Mesenchymal stem cell (in vitro differentiated cells and primary cell): ENCODE results near the gene MDM2.

Source experiments
- DNase-seq: peaks from one replicate; pipeline ENCODE4 v3.0.0-alpha.2; 2013
- H2AFZ ChIP-seq: one replicate; pipeline ENCODE4 v1.6.1; 2013; ENCODE audit warnings: low read depth, mild to moderate bottlenecking, control low read depth, inconsistent platforms, low read length, moderate library complexity
- H2AK5ac ChIP-seq: 2 replicates; pipeline ENCODE4 v1.6.1; 2013; ENCODE audit warnings: low read length, moderate library complexity, mild to moderate bottlenecking, inconsistent platforms; ENCODE audit not compliant: severe bottlenecking
- H2BK120ac ChIP-seq: one replicate; pipeline ENCODE4 v1.6.1; 2013; ENCODE audit warnings: low read depth, mild to moderate bottlenecking, inconsistent platforms, low read length, moderate library complexity
- H2BK12ac ChIP-seq, 2 experiments: one replicate each; pipeline ENCODE4 v1.6.1; 2013; ENCODE audit warnings: inconsistent platforms in 2 of 2, low read length in 2 of 2, mild to moderate bottlenecking in 2 of 2, moderate library complexity in 2 of 2, control low read depth in 1 of 2
- H2BK15ac ChIP-seq: one replicate; pipeline ENCODE4 v1.6.1; 2013; ENCODE audit warnings: mild to moderate bottlenecking, low read depth, inconsistent platforms; ENCODE audit not compliant: poor library complexity, severe bottlenecking
- H2BK5ac ChIP-seq: 2 replicates; pipeline ENCODE4 v1.6.1; 2013; ENCODE audit warnings: low read depth, mild to moderate bottlenecking, low read length, control low read depth, inconsistent platforms; ENCODE audit not compliant: poor library complexity, severe bottlenecking
- H3K14ac ChIP-seq, 2 experiments: one replicate each; pipeline ENCODE4 v1.6.1; 2013; ENCODE audit warnings: inconsistent platforms in 2 of 2, low read length in 2 of 2, control low read depth in 1 of 2, mild to moderate bottlenecking in 1 of 2, moderate library complexity in 1 of 2
- H3K18ac ChIP-seq, 2 experiments: one replicate each; pipeline ENCODE4 v1.6.1; 2013; ENCODE audit warnings: inconsistent platforms in 2 of 2, low read length in 2 of 2, control low read depth in 1 of 2, low read depth in 1 of 2, mild to moderate bottlenecking in 1 of 2
- H3K23ac ChIP-seq, 2 experiments: one replicate each; pipeline ENCODE4 v1.6.1; 2013; ENCODE audit warnings: inconsistent platforms in 2 of 2, low read length in 2 of 2, mild to moderate bottlenecking in 2 of 2, moderate library complexity in 2 of 2, control low read depth in 1 of 2
- H3K27ac ChIP-seq: 2 replicates; pipeline ENCODE4 v1.5.1; 2013; ENCODE audit warnings: mild to moderate bottlenecking, moderate library complexity, low read length, control low read depth, inconsistent platforms; ENCODE audit not compliant: poor library complexity, severe bottlenecking
- H3K27me3 ChIP-seq, 2 experiments: 2 replicates each; pipeline versions ENCODE4 v1.6.1 to v1.7.0; 2013; ENCODE audit warnings: low read length in 2 of 2, mild to moderate bottlenecking in 2 of 2, moderate library complexity in 2 of 2, control low read depth in 1 of 2, inconsistent platforms in 1 of 2; ENCODE audit not compliant: control insufficient read depth in 1 of 2, insufficient read depth in 1 of 2
- H3K36me3 ChIP-seq, 2 experiments: 2 replicates each; pipeline versions ENCODE4 v1.6.1 to v1.7.0; 2013; ENCODE audit warnings: low read length in 2 of 2, control low read depth in 1 of 2, inconsistent platforms in 1 of 2, low read depth in 1 of 2, mild to moderate bottlenecking in 1 of 2; ENCODE audit not compliant: insufficient read depth in 2 of 2, control insufficient read depth in 1 of 2
- H3K4ac ChIP-seq, 2 experiments: one replicate each; pipeline ENCODE4 v1.6.1; 2013; ENCODE audit warnings: inconsistent platforms in 2 of 2, low read length in 2 of 2, mild to moderate bottlenecking in 2 of 2, moderate library complexity in 2 of 2, control low read depth in 1 of 2, low read depth in 1 of 2
- H3K4me1 ChIP-seq: 2 replicates; pipeline ENCODE4 v1.6.1; 2013; ENCODE audit warnings: low read depth, low read length, control low read depth; ENCODE audit not compliant: control insufficient read depth, insufficient read depth
- H3K4me2 ChIP-seq: 2 replicates; pipeline ENCODE4 v1.6.1; 2013; ENCODE audit warnings: low read length, mild to moderate bottlenecking, inconsistent platforms; ENCODE audit not compliant: poor library complexity, severe bottlenecking
- H3K4me3 ChIP-seq, 2 experiments: 2 replicates each; pipeline versions ENCODE4 v1.5.1 to v1.7.0; 2013; ENCODE audit warnings: low read length in 2 of 2, mild to moderate bottlenecking in 2 of 2, control low read depth in 1 of 2, low read depth in 1 of 2; ENCODE audit not compliant: insufficient read depth in 1 of 2
- H3K79me1 ChIP-seq: replicated peaks from 2 replicates; pipeline ENCODE4 v1.6.1; 2013; ENCODE audit warnings: mild to moderate bottlenecking, control low read depth, low read length, inconsistent platforms; ENCODE audit not compliant: poor library complexity, severe bottlenecking
- H3K9ac ChIP-seq: 2 replicates; pipeline ENCODE4 v1.7.0; 2013; ENCODE audit warnings: mild to moderate bottlenecking, low read length, moderate library complexity
- H3K9me3 ChIP-seq: 2 replicates; pipeline ENCODE4 v1.7.0; 2013; ENCODE audit warnings: mild to moderate bottlenecking, low read length; ENCODE audit not compliant: control insufficient read depth
- H4K8ac ChIP-seq: one replicate; pipeline ENCODE4 v1.6.1; 2013; ENCODE audit warnings: inconsistent platforms, mild to moderate bottlenecking, low read length, moderate library complexity
- H4K91ac ChIP-seq: one replicate; pipeline ENCODE4 v1.6.1; 2013; ENCODE audit warnings: mild to moderate bottlenecking, low read length, inconsistent platforms
- WGBS: methylation state at CpG from one replicate; pipeline ENCODE4 v1.1.7; 2013; ENCODE audit warnings: mixed read lengths; 5-methylcytosine and 5-hydroxymethylcytosine counted together

Gene MDM2

GRCh38 chr12:68888243-68888642, 80.3 kb downstream of the MDM2 start:
- H3K14ac ChIP-seq: no peak overlapping the region
- H3K9me3 ChIP-seq: no peaks in the 10 kb centered on the region
- no peaks in the 10 kb centered on the region for H3K27me3 ChIP-seq
- H3K4me1 ChIP-seq: no peaks in the 10 kb centered on the region
- H2AK5ac ChIP-seq: no peak overlapping the region
- H3K23ac ChIP-seq: no peak overlapping the region
- H3K79me1 ChIP-seq: no peaks in the 10 kb centered on the region
- H3K4me3 ChIP-seq: no peak overlapping the region
- no peak overlapping the region for H2BK12ac ChIP-seq
- DNase-seq: no peak
- H2BK120ac ChIP-seq: no peak overlapping the region
- no peak overlapping the region for H3K4ac ChIP-seq
- no peak overlapping the region for H2BK5ac ChIP-seq
- H3K9ac ChIP-seq: no peak overlapping the region
- no peaks in the 10 kb centered on the region for H3K36me3 ChIP-seq
- H3K27ac ChIP-seq: no peak overlapping the region
- H4K91ac ChIP-seq: no peak overlapping the region
- no peak overlapping the region for H3K18ac ChIP-seq
- H3K4me2 ChIP-seq: no peak overlapping the region
- H2BK15ac ChIP-seq: no peak overlapping the region
- no peak overlapping the region for H2AFZ ChIP-seq
- H4K8ac ChIP-seq: no peak overlapping the region

DNA sequence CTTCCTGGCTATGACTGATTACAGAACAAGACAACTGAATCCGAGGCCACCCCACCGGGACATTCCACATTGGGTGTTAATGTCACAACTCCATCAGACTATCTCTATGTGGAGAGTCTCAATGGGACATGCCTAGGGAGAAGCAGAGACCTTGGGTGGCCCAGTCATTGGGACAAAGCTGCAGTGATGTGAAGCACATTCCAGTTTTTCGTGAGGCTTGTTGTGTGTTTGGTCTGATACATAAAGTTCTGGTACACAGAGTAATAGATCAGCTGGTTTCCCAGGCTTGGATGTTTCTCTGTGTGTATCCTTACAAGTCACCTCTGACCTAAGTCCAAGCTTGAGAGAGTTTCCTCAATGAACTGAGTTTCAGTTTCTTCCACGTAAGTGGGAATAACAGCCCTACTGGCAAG, 82.7 kb downstream of the MDM2 start:
- H3K9me3 ChIP-seq: no peaks in the 10 kb centered on the region
- H3K36me3 ChIP-seq: no peaks in the 10 kb centered on the region
- no peaks in the 10 kb centered on the region for H3K27me3 ChIP-seq
- peak overlapping the region; percentile 17 for H2BK15ac ChIP-seq
- peak overlapping the region; percentile 21 for H2AK5ac ChIP-seq
- no peaks in the 10 kb centered on the region for H3K4me1 ChIP-seq
- no peak overlapping the region for H3K4me3 ChIP-seq
- H2BK5ac ChIP-seq: no peak overlapping the region
- DNase-seq: peak; percentile 56
- no peak overlapping the region for H3K4me2 ChIP-seq
- H3K14ac ChIP-seq: no peak overlapping the region
- WGBS: 33% methylated on average over 2 of the region's 4 CpGs
- H2BK120ac ChIP-seq: no peak overlapping the region
- no peak overlapping the region for H3K27ac ChIP-seq
- no peak overlapping the region for H2BK12ac ChIP-seq
- H3K9ac ChIP-seq: no peak overlapping the region
- H3K4ac ChIP-seq: no peak overlapping the region
- H3K23ac ChIP-seq: no peak overlapping the region
- no peak overlapping the region for H4K91ac ChIP-seq
- no peak overlapping the region for H2AFZ ChIP-seq
- no peak overlapping the region for H4K8ac ChIP-seq
- no peak overlapping the region for H3K18ac ChIP-seq
- no peaks in the 10 kb centered on the region for H3K79me1 ChIP-seq

- no peak overlapping the region for H2BK12ac ChIP-seq
These were observed 83.2 kb downstream of the MDM2 start for GRCh38 chr12:68891141-68891540.

GRCh38 chr12:68893201-68893600, 85.2 kb downstream of the MDM2 start:
- H4K91ac ChIP-seq: no peak overlapping the region
- no peak overlapping the region for H2BK120ac ChIP-seq
- no peak overlapping the region for H2AFZ ChIP-seq
- H3K4me3 ChIP-seq: no peak overlapping the region
- H3K14ac ChIP-seq: no peak overlapping the region
- H3K9ac ChIP-seq: no peak overlapping the region
- H3K4me1 ChIP-seq: peaks cover 5% of the 10 kb centered on the region
- no peak overlapping the region for H3K23ac ChIP-seq
- H3K4ac ChIP-seq: no peak overlapping the region
- H3K27ac ChIP-seq: no peak overlapping the region
- no peak overlapping the region for H2BK12ac ChIP-seq
- no peaks in the 10 kb centered on the region for H3K27me3 ChIP-seq
- H3K4me2 ChIP-seq: no peak overlapping the region
- no peaks in the 10 kb centered on the region for H3K79me1 ChIP-seq
- no peak overlapping the region for H2BK5ac ChIP-seq
- no peak overlapping the region for H3K18ac ChIP-seq
- no peak overlapping the region for H4K8ac ChIP-seq
- WGBS: 88% methylated on average over 2 of the region's 2 CpGs
- no peak overlapping the region for H2AK5ac ChIP-seq
- no peak for DNase-seq
- H3K9me3 ChIP-seq: no peaks in the 10 kb centered on the region
- H2BK15ac ChIP-seq: no peak overlapping the region
- no peaks in the 10 kb centered on the region for H3K36me3 ChIP-seq

More at GRCh38 chr12:68891141-68891540, 83.2 kb downstream of the MDM2 start:
- Histone ChIP-seq H2BK120ac (no peak overlapping the region), H4K8ac (no peak overlapping the region), H2AK5ac (no peak overlapping the region), H3K4me1 (no peaks in the 10 kb centered on the region), H3K9me3 (no peaks in the 10 kb centered on the region), H2BK5ac (no peak overlapping the region), H3K27me3 (no peaks in the 10 kb centered on the region), H3K27ac (no peak overlapping the region), H3K9ac (no peak overlapping the region), H3K79me1 (no peaks in the 10 kb centered on the region), H3K36me3 (no peaks in the 10 kb centered on the region), H4K91ac (no peak overlapping the region), H3K23ac (no peak overlapping the region), H3K18ac (no peak overlapping the region), H3K14ac (no peak overlapping the region), H3K4ac (no peak overlapping the region), H3K4me2 (no peak overlapping the region), H3K4me3 (no peak overlapping the region), H2AFZ (no peak overlapping the region), H2BK15ac (no peak overlapping the region)
- 80% methylated on average over 3 of the region's 6 CpGs for WGBS
- no peak for DNase-seq
